WERI-Rb-1 (cell line): ENCODE data around the gene DEPDC1.

Experiments used
- DNase-seq: peaks from one replicate; pipeline ENCODE4 v3.0.0-alpha.2; 2020
- H3K27ac ChIP-seq: fragments of 250-450 bp; sonication (Bioruptor Pico); 2 replicates; pipeline ENCODE4 v1.5.1; 2020; ENCODE audit warnings: mild to moderate bottlenecking, moderate library complexity
- H3K27me3 ChIP-seq: fragments of 250-450 bp; sonication (Bioruptor Pico); 2 replicates; pipeline ENCODE4 v1.5.1; 2021; ENCODE audit warnings: mild to moderate bottlenecking, low read depth, moderate library complexity; ENCODE audit not compliant: insufficient read depth, severe bottlenecking
- H3K36me3 ChIP-seq: fragments of 250-450 bp; sonication (Bioruptor Pico); 2 replicates; pipeline ENCODE4 v1.5.1; 2020; ENCODE audit warnings: mild to moderate bottlenecking, moderate library complexity
- H3K4me3 ChIP-seq: 2 replicates; pipeline ENCODE4 v1.5.1; 2011; ENCODE audit warnings: low read depth, mild to moderate bottlenecking, control low read depth, low read length
- H3K9me3 ChIP-seq: fragments of 250-450 bp; sonication (Bioruptor Pico); 2 replicates; pipeline ENCODE4 v1.5.1; 2021; ENCODE audit warnings: mild to moderate bottlenecking, moderate library complexity; ENCODE audit not compliant: severe bottlenecking
- CTCF ChIP-seq: IDR thresholded peaks from 2 replicates; pipeline ENCODE4 v1.5.1; 2011; ENCODE audit warnings: low read depth, mild to moderate bottlenecking, control low read depth, inconsistent platforms, low read length

Gene DEPDC1

GRCh38 chr1:68496680-68497357 lies at the start of gene DEPDC1:
Gene DEPDC1, minus strand, starts transcription at chr1:68497082. Its CDS starts 83 bp downstream, at chr1:68496999.
- H3K9me3 ChIP-seq = no peaks in the 10 kb centered on the region
- H3K36me3 ChIP-seq = peaks cover 30% of the 10 kb centered on the region
- TF ChIP-seq CTCF = no peak
- no peaks in the 10 kb centered on the region for H3K27me3 ChIP-seq
- H3K4me3 ChIP-seq = peak within 1 kb of the TSS; percentile 100
- H3K27ac ChIP-seq = peak within 1 kb of the TSS; percentile 95
- peak; percentile 97 for DNase-seq

- no peak overlapping the region for H3K4me3 ChIP-seq
- no peaks in the 10 kb centered on the region for H3K27me3 ChIP-seq
- no peak for DNase-seq
- H3K9me3 ChIP-seq = no peaks in the 10 kb centered on the region
- TF ChIP-seq CTCF = no peak
- H3K27ac ChIP-seq = no peak overlapping the region
- H3K36me3 ChIP-seq = no peaks in the 10 kb centered on the region
Observed at GRCh38 chr1:68544651-68545050, 47.8 kb upstream of the DEPDC1 start.

- H3K36me3 ChIP-seq = no peaks in the 10 kb centered on the region
- no peak overlapping the region for H3K4me3 ChIP-seq
- H3K9me3 ChIP-seq = no peaks in the 10 kb centered on the region
- no peak for TF ChIP-seq CTCF
- no peak for DNase-seq
- no peak overlapping the region for H3K27ac ChIP-seq
- H3K27me3 ChIP-seq = no peaks in the 10 kb centered on the region
Observed at GRCh38 chr1:68542586-68542985, 45.7 kb upstream of the DEPDC1 start.

- no peak for TF ChIP-seq CTCF
- Histone ChIP-seq H3K36me3 (no peaks in the 10 kb centered on the region), H3K27me3 (no peaks in the 10 kb centered on the region), H3K27ac (no peak overlapping the region), H3K9me3 (no peaks in the 10 kb centered on the region), H3K4me3 (no peak overlapping the region)
- no peak for DNase-seq
Observed at GRCh38 chr1:68538941-68539340, 42.1 kb upstream of the DEPDC1 start.

- TF ChIP-seq CTCF = no peak
- H3K36me3 ChIP-seq = no peaks in the 10 kb centered on the region
- H3K27me3 ChIP-seq = no peaks in the 10 kb centered on the region
- no peak overlapping the region for H3K4me3 ChIP-seq
- no peak for DNase-seq
- H3K27ac ChIP-seq = no peak overlapping the region
- no peaks in the 10 kb centered on the region for H3K9me3 ChIP-seq
Observed at GRCh38 chr1:68528243-68528642, 31.4 kb upstream of the DEPDC1 start.

- Histone ChIP-seq H3K27me3 (no peaks in the 10 kb centered on the region), H3K4me3 (no peak overlapping the region)
Observed at GRCh38 chr1:68525781-68526180, 28.9 kb upstream of the DEPDC1 start.

More at GRCh38 chr1:68525781-68526180, 28.9 kb upstream of the DEPDC1 start:
- no peaks in the 10 kb centered on the region for H3K36me3 ChIP-seq
- DNase-seq = no peak
- no peak overlapping the region for H3K27ac ChIP-seq
- no peaks in the 10 kb centered on the region for H3K9me3 ChIP-seq
- no peak for TF ChIP-seq CTCF
